Left renal pelvis (tissue), 4 donors: ENCODE data around the gene KATNIP. TPM values are rescaled to one million over a fixed set of nuclear protein-coding genes. Genes with fewer than 3 reads are reported as not detected.
"Not testable (repeated sequence)": the region's sequence is repeated elsewhere in the genome, so short reads cannot be mapped to it uniquely, and the experiment has no call there.

Experiments
- DNase-seq, 4 donors: peaks; one replicate each; pipeline ENCODE4 v3.0.0-alpha.2; 2013; ENCODE audit warnings: low read depth in 4 of 4, low spot score in 3 of 4
- polyA plus RNA-seq, 4 donors: library from polyadenylated mRNA; unstranded; fragments of 120-200 nt; gene quantifications; one replicate each; pipeline ENCODE4 v1.2.1, GENCODE V29; 2013; ENCODE audit not compliant: insufficient read length in 4 of 4

Gene KATNIP
- polyA plus RNA-seq, 4 donors, result 12.1 to 26.5 (median 23.0) TPM

- DNase-seq, result no peak
These were observed 17.8 kb upstream of the KATNIP start for GRCh38 chr16:27531826-27532800.

- DNase-seq, result no peak
These were observed 15.7 kb upstream of the KATNIP start for GRCh38 chr16:27534256-27534655.

GRCh38 chr16:27538528-27538927 is 11.4 kb upstream of the KATNIP start:
- DNase-seq, result no peak

GRCh38 chr16:27539120-27539519 is 10.8 kb upstream of the KATNIP start:
- no peak for DNase-seq

- no peak for DNase-seq
These were observed 10.3 kb upstream of the KATNIP start for GRCh38 chr16:27539636-27540035.

- no peak for DNase-seq
These were observed 6.1 kb upstream of the KATNIP start for GRCh38 chr16:27543801-27544200.

- no peak for DNase-seq
These were observed 5.3 kb upstream of the KATNIP start for GRCh38 chr16:27544671-27545070.

GRCh38 chr16:27547134-27547533 is 2.8 kb upstream of the KATNIP start:
- DNase-seq, result peak in 1 of 4 donors; percentile 36

- no peak for DNase-seq
These were observed 2.1 kb upstream of the KATNIP start for GRCh38 chr16:27547851-27548250.

GRCh38 chr16:27549464-27549745 is 539 bp upstream of the KATNIP start:
- DNase-seq, result no peak

- DNase-seq, result no peak
These were observed 607 bp downstream of the KATNIP start for GRCh38 chr16:27550582-27550920.

GRCh38 chr16:27551036-27551435 is 1.1 kb downstream of the KATNIP start:
- no peak for DNase-seq

GRCh38 chr16:27556471-27556870 is 6.5 kb downstream of the KATNIP start:
- DNase-seq, result no peak

GRCh38 chr16:27558434-27558833 is 8.5 kb downstream of the KATNIP start:
- DNase-seq, result no peak

GRCh38 chr16:27558932-27559331 is 9.0 kb downstream of the KATNIP start:
- DNase-seq, result no peak

GRCh38 chr16:27561216-27561615 is 11.3 kb downstream of the KATNIP start:
- no peak for DNase-seq

- no peak for DNase-seq
These were observed 14.3 kb downstream of the KATNIP start for GRCh38 chr16:27564224-27564623.

- no peak for DNase-seq
These were observed 16.5 kb downstream of the KATNIP start for GRCh38 chr16:27566417-27566816.

- no peak for DNase-seq
These were observed 18.1 kb downstream of the KATNIP start for GRCh38 chr16:27568077-27568476.

GRCh38 chr16:27570986-27571385 is 21.0 kb downstream of the KATNIP start:
- not testable (repeated sequence) for DNase-seq

GRCh38 chr16:27571433-27572326 is 21.7 kb downstream of the KATNIP start:
- DNase-seq, result no peak

GRCh38 chr16:27572711-27573110 is 22.8 kb downstream of the KATNIP start:
- DNase-seq, result no peak
